AG04449 (cell line): ENCODE measurements around the gene SIGLEC8.

Experiments
- CTCF ChIA-PET: fragments of 350-600 bp; formaldehyde crosslinking; extraction: SDS; loops from one replicate; lab custom pipeline; 2021; ENCODE audit warnings: antibody characterized with exemption; lab: Yijun Ruan, JAX
- POLR2A ChIA-PET: fragments of 400-600, 350-600 bp; formaldehyde crosslinking; extraction: SDS; loops from one replicate; lab custom pipeline; 2020; ENCODE audit warnings: antibody characterized with exemption, inconsistent platforms; lab: Yijun Ruan, JAX
- DNase-seq: peaks from one replicate; pipeline ENCODE4 v3.0.0-alpha.2; 2010; ENCODE audit warnings: low read depth, low spot score
- H3K4me3 ChIP-seq: 2 replicates; pipeline ENCODE4 v1.5.1; 2011; ENCODE audit warnings: low read depth, mild to moderate bottlenecking, control low read depth, low read length
- TF ChIP-seq, protein P1 (sequence below): IDR thresholded peaks from one replicate; pipeline ENCODE4 v1.5.1; 2011; ENCODE audit warnings: mild to moderate bottlenecking, moderate library complexity, low read length, control low read depth, inconsistent platforms; ENCODE audit not compliant: insufficient read depth; ENCODE audit errors: missing control alignments

The SIGLEC8 gene

GRCh38 chr19:51488491-51488890 lies 30.2 kb upstream of the SIGLEC8 start:
- CTCF ChIA-PET, result interaction anchor here (1.4 to 1.7 kb wide), 3 partner anchors 14 to 26 kb away, joined by 3 to 6 read pairs (median 4); no protein-coding TSS in a partner anchor

GRCh38 chr19:51485960-51486660 lies 27.9 kb upstream of the SIGLEC8 start:
- DNase-seq, result no peak
- no peak overlapping the region for H3K4me3 ChIP-seq
- ChIA-PET POLR2A (no interaction called here), CTCF (no interaction called here)
- TF ChIP-seq, protein P1, sequence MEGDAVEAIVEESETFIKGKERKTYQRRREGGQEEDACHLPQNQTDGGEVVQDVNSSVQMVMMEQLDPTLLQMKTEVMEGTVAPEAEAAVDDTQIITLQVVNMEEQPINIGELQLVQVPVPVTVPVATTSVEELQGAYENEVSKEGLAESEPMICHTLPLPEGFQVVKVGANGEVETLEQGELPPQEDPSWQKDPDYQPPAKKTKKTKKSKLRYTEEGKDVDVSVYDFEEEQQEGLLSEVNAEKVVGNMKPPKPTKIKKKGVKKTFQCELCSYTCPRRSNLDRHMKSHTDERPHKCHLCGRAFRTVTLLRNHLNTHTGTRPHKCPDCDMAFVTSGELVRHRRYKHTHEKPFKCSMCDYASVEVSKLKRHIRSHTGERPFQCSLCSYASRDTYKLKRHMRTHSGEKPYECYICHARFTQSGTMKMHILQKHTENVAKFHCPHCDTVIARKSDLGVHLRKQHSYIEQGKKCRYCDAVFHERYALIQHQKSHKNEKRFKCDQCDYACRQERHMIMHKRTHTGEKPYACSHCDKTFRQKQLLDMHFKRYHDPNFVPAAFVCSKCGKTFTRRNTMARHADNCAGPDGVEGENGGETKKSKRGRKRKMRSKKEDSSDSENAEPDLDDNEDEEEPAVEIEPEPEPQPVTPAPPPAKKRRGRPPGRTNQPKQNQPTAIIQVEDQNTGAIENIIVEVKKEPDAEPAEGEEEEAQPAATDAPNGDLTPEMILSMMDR, result no peak

More at GRCh38 chr19:51488491-51488890, 30.2 kb upstream of the SIGLEC8 start:
- POLR2A ChIA-PET, result no interaction called here
- DNase-seq, result no peak
- H3K4me3 ChIP-seq, result no peak overlapping the region
- TF ChIP-seq, protein P1, result no peak

GRCh38 chr19:51480590-51480989 lies 22.3 kb upstream of the SIGLEC8 start:
- H3K4me3 ChIP-seq, result no peak overlapping the region
- CTCF ChIA-PET, result interaction anchor here (1.2 to 2.6 kb wide), 2 partner anchors 7 to 34 kb away, joined by 4 to 12 read pairs; no protein-coding TSS in a partner anchor
- no peak for DNase-seq
- TF ChIP-seq, protein P1, result no peak
- POLR2A ChIA-PET, result no interaction called here

DNA sequence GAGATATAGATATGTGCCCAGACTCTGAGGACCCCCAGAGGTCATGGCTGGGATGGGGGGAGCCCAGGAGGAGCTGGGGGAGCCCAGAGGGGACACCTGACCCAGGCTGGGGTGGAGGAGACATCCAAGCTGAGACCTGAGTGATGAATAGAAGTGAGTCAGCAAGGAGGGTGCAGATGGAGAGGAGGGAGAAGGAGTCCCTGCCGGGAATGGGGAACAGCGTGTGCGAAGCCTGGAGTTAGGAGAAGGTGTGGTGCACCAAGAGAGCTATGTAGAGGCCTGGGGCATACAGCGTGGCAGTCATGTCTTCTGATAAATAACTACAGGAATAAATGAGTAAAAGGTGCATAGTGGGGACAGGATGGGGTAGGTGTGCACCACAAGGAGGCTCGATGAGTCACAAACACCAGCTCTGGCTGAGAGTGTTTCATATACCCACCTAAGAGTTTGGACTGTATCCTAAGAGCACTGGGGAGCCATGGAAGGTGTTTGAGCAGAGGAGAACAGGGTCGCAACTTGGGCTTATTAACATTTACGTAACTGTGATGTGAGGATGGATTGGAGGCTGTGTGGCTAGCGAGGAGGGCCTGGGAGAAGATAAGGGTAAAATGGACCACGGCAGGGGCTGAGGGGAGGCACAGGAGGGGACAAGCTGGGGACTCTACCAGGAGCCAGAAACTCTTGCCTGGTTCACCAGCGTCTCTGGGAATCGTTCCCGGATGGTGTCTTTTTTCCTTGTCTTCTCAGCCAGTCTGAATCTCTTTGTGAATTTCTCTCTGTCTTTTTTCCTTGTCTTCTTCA lies 21.5 kb upstream of the SIGLEC8 start:
- CTCF ChIA-PET, result interaction anchor here (1.2 kb wide), 1 partner anchor 34 kb away, joined by 4 read pairs; no protein-coding TSS in a partner anchor
- TF ChIP-seq, protein P1, result no peak
- DNase-seq, result no peak
- H3K4me3 ChIP-seq, result no peak overlapping the region
- POLR2A ChIA-PET, result no interaction called here

- no peak for DNase-seq
- no peak within 1 kb of the TSS for H3K4me3 ChIP-seq
- TF ChIP-seq, protein P1, result no peak
- CTCF ChIA-PET, result interaction anchor here (10.5 kb wide), 1 partner anchor 179 kb away, joined by 184 read pairs; no protein-coding TSS in a partner anchor
- POLR2A ChIA-PET, result no interaction called here
Measured at GRCh38 chr19:51478381-51479234, 20.4 kb upstream of the SIGLEC8 start, which contains the start of gene CEACAM18. Gene CEACAM18 (plus strand): TSS chr19:51478539.
